SH-SY5Y (cell line): ENCODE results near the gene STAB1.

Experiments used
- GATA2 ChIP-seq: IDR thresholded peaks from 2 replicates; pipeline ENCODE4 v1.6.1; 2011; ENCODE audit warnings: mild to moderate bottlenecking, low read depth, low read length
- GATA3 ChIP-seq: IDR thresholded peaks from 2 replicates; pipeline ENCODE4 v1.6.1; 2011; ENCODE audit warnings: low read depth, mild to moderate bottlenecking, low read length, moderate library complexity

STAB1 gene

GRCh38 chr3:52487050-52487787 is 7.9 kb upstream of the STAB1 start:
- TF ChIP-seq GATA3: no peak
- no peak for TF ChIP-seq GATA2

DNA sequence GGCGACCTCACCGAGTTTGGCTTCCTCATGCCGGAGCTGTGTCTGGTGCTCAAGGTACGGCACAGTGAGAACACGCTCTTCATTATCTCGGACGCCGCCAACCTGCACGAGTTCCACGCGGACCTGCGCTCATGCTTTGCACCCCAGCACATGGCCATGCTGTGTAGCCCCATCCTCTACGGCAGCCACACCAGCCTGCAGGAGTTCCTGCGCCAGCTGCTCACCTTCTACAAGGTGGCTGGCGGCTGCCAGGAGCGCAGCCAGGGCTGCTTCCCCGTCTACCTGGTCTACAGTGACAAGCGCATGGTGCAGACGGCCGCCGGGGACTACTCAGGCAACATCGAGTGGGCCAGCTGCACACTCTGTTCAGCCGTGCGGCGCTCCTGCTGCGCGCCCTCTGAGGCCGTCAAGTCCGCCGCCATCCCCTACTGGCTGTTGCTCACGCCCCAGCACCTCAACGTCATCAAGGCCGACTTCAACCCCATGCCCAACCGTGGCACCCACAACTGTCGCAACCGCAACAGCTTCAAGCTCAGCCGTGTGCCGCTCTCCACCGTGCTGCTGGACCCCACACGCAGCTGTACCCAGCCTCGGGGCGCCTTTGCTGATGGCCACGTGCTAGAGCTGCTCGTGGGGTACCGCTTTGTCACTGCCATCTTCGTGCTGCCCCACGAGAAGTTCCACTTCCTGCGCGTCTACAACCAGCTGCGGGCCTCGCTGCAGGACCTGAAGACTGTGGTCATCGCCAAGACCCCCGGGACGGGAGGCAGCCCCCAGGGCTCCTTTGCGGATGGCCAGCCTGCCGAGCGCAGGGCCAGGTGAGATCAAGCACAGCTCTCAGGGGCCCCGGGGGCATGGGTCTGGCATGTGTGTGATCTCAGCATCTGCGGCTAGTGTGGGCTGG is 7.1 kb upstream of the STAB1 start:
- TF ChIP-seq GATA3 (no peak), GATA2 (no peak)

- TF ChIP-seq GATA3: no peak
- no peak for TF ChIP-seq GATA2
These were observed 6.4 kb upstream of the STAB1 start for GRCh38 chr3:52488746-52489145.

GRCh38 chr3:52489453-52489852 is 5.7 kb upstream of the STAB1 start:
- no peak for TF ChIP-seq GATA3

- no peak for TF ChIP-seq GATA2
These were observed 4.9 kb upstream of the STAB1 start for GRCh38 chr3:52490035-52490938.

- no peak for TF ChIP-seq GATA2
- no peak for TF ChIP-seq GATA3
These were observed 4.1 kb upstream of the STAB1 start for GRCh38 chr3:52490939-52491526.

DNA sequence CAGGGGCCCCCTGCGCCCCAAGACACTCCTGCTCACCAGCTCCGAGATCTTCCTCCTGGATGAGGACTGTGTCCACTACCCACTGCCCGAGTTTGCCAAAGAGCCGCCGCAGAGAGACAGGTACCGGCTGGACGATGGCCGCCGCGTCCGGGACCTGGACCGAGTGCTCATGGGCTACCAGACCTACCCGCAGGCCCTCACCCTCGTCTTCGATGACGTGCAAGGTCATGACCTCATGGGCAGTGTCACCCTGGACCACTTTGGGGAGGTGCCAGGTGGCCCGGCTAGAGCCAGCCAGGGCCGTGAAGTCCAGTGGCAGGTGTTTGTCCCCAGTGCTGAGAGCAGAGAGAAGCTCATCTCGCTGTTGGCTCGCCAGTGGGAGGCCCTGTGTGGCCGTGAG is 3.1 kb upstream of the STAB1 start:
- TF ChIP-seq GATA2 (no peak), GATA3 (no peak)

GRCh38 chr3:52493232-52494017 is 1.7 kb upstream of the STAB1 start:
- TF ChIP-seq GATA3 (no peak), GATA2 (no peak)

DNA sequence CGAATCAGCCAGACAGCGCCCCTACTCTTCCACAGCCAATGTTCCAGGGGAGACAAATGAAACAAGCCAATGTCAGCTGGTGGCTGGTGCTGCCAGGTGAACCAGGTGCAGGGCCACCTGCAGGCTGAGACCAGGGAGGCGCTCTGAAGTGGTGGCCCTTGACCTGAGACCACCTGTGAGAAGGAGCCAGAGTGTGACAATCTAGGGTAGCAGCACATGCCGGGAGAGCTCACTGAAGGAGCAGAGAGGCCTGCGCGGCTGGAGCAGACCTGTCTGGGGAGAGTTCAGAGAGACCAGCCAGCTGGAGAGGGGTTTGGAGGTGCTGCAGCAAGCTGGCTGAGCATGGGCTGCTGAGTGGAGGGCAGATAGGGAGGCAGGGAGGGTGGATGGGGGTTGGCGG is 693 bp upstream of the STAB1 start:
- TF ChIP-seq GATA2 (no peak), GATA3 (no peak)

GRCh38 chr3:52495777-52496602 is 852 bp downstream of the STAB1 start:
- no peak for TF ChIP-seq GATA3
- TF ChIP-seq GATA2: no peak

- no peak for TF ChIP-seq GATA3
These were observed 3.3 kb downstream of the STAB1 start for GRCh38 chr3:52498137-52499054.

GRCh38 chr3:52501046-52501445 is 5.9 kb downstream of the STAB1 start:
- TF ChIP-seq GATA3 (no peak), GATA2 (no peak)
